ENCODE measurements around the gene REV3L.
"Not testable (repeated sequence)": the region's sequence is repeated elsewhere in the genome, so short reads cannot be mapped to it uniquely, and the experiment has no call there.

REV3L gene

DNA sequence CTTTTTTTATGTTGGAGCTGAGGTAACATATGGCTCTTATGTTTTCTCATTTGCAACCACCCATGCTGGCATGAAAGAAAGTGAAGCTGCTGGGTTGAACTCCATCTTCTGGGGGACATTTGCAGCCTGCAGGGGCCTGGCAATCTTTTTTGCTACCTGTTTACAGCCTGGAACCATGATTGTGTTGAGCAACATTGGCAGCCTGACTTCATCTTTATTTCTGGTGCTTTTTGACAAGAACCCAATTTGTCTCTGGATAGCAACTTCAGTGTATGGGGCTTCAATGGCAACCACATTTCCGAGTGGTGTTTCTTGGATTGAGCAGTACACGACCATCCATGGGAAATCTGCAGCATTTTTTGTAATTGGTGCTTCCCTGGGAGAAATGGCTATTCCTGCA lies 216.7 kb downstream of the REV3L start:
- DNase-seq (ENCODE audit: insufficient read length, low spot score) (no peak), FAIRE-seq (no peak)
- TF ChIP-seq POU2F2 (IDR thresholded peaks at IDR 0.05; ENCODE audit: low read depth, low read length) (no peak), POLR2AphosphoS5 (IDR thresholded peaks at IDR 0.05; ENCODE audit: low read depth, low read length) (no peak), PAX5 (IDR thresholded peaks at IDR 0.05; ENCODE audit: insufficient read depth, low read length, severe bottlenecking) (no peak), POLR2A (IDR thresholded peaks at IDR 0.05; ENCODE audit: low read depth, low read length) (no peak), TAF1 (IDR thresholded peaks at IDR 0.05; ENCODE audit: low read depth, low read length) (no peak), SPI1 (IDR thresholded peaks at IDR 0.05; ENCODE audit: low read depth, low read length) (no peak)

DNA sequence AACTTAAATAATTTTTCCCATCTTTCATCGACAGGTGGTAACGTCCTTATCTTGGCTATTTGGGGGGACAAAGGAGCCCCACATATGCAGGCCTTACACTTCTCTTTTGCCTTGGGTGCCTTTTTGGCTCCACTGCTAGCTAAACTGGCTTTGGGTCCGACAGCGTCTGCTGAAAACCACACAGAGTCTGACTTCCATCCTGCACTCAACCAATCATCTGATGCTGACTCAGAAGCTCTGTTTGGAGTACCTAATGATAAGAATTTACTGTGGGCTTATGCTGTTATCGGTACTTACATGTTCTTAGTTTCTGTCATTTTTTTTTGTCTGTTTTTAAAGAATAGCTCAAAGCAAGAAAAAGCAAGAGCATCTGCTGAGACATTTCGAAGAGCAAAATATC lies 217.2 kb downstream of the REV3L start:
- no peak for FAIRE-seq
- TF ChIP-seq POLR2AphosphoS5 (IDR thresholded peaks at IDR 0.05; ENCODE audit: low read depth, low read length) (no peak), SPI1 (IDR thresholded peaks at IDR 0.05; ENCODE audit: low read depth, low read length) (no peak), PAX5 (IDR thresholded peaks at IDR 0.05; ENCODE audit: insufficient read depth, low read length, severe bottlenecking) (no peak), POLR2A (IDR thresholded peaks at IDR 0.05; ENCODE audit: low read depth, low read length) (no peak)
- DNase-seq (ENCODE audit: insufficient read length, low spot score), result no peak

DNA sequence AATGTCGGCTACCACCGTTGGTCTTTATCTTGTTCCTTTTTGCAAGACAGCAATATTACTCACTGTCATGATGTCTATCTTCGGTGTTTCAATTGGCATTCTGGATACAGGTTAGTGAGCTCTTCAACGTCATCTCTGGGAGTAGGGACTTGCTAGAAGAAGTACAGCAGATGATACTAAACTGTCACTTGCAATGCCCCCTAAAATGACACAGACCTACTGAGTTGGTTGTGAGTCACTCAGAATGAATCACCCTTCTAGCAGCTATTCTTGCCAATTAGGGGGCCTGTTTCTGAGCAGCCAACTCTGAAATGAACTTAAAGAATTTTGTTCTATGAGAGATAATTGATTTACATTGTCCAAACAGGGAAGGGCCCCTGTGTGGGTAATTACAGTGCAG lies 219.2 kb downstream of the REV3L start:
- DNase-seq (ENCODE audit: insufficient read length, low spot score) (no peak), FAIRE-seq (no peak)
- TF ChIP-seq POLR2A (IDR thresholded peaks at IDR 0.05; ENCODE audit: low read depth, low read length), result no peak
- no peak for TF ChIP-seq POLR2AphosphoS5 (IDR thresholded peaks at IDR 0.05; ENCODE audit: low read depth, low read length)
- TF ChIP-seq PAX5 (IDR thresholded peaks at IDR 0.05; ENCODE audit: insufficient read depth, low read length, severe bottlenecking), result no peak
- no peak for TF ChIP-seq TAF1 (IDR thresholded peaks at IDR 0.05; ENCODE audit: low read depth, low read length)
- TF ChIP-seq SPI1 (IDR thresholded peaks at IDR 0.05; ENCODE audit: low read depth, low read length), result no peak
- TF ChIP-seq POU2F2 (IDR thresholded peaks at IDR 0.05; ENCODE audit: low read depth, low read length), result no peak

DNA sequence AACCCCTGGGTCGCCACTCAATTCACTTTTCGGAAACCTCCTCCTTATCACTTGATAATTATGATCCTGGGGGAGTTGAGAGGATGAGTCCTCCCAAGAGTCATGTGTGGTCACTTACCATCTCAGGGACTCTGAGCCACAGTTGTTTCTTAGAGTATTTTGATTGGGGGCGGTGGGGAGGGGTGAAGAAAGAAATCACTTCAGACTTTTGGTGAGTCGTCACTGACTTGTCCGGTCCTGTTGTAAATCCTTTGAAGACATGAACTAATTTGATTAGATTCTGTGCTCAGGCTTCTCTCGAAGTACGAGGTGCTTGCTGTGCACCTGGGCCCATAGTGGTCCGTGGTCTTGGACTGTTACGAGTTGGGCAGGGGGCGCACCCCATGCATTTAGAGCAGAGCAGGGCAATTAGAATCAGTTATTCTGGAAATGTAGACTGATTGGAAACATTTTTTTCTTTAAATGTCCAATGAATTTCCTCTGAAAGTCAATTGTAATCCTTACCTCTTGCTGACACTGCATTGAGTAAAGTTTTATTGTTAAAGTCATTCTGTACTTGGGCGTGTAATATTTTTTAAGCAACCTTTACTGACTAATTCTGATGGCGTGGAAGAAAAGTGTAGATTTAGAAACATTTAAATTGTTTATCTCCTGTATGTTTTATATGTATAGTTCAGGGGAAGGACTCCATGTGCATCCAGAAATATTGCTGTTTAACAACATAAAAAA lies 222.3 kb downstream of the REV3L start:
- DNase-seq (ENCODE audit: insufficient read length, low spot score), result no peak
- no peak for FAIRE-seq
- TF ChIP-seq TAF1 (IDR thresholded peaks at IDR 0.05; ENCODE audit: low read depth, low read length), result no peak
- no peak for TF ChIP-seq PAX5 (IDR thresholded peaks at IDR 0.05; ENCODE audit: insufficient read depth, low read length, severe bottlenecking)
- TF ChIP-seq POLR2AphosphoS5 (IDR thresholded peaks at IDR 0.05; ENCODE audit: low read depth, low read length), result no peak
- TF ChIP-seq SPI1 (IDR thresholded peaks at IDR 0.05; ENCODE audit: low read depth, low read length), result no peak
- TF ChIP-seq POU2F2 (IDR thresholded peaks at IDR 0.05; ENCODE audit: low read depth, low read length), result no peak
- 0 out of 2 replicates have a peak, but pooled peaks have one; percentile 22 for TF ChIP-seq POLR2A (IDR thresholded peaks at IDR 0.05; ENCODE audit: low read depth, low read length)

DNA sequence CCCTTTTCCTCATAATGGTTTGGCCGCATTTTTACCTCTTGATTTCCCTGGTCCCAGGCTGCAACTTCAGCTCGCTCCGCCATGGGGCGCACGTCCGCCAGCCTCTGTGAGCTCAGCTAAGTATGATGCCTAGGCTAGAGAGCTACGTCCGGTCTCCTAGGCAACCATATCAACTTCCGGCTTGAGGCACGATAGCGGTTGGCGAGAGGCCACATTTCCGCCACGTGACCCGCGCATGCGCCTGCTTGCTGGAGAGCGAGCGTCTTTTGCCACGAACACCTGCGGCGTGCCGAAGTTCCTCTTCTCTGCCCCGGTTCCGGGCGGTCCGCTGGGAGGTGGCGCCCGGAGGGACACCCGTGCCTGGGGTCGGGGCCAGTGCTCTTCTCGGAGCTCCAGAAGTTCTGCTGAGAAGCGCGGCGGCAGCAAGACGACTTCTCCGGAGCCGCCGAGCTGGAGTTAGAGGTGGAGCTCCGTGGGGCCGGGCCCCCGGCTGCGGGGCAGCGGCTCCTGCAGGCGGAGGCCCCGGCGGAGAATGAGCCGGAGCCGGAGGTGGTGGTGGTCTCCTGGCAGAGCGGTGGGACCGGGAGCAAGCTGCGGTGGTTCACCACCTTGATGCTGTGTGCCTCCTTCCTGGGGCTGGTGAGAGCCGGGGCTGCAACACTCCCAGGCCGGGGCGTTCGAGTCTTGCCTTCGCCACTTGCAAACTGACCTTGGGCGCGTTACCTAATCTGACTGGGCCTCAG lies 223.8 kb downstream of the REV3L start:
- TF ChIP-seq PAX5 (IDR thresholded peaks at IDR 0.05; ENCODE audit: insufficient read depth, low read length, severe bottlenecking) (no peak), SPI1 (IDR thresholded peaks at IDR 0.05; ENCODE audit: low read depth, low read length) (peak; percentile 47), POLR2AphosphoS5 (IDR thresholded peaks at IDR 0.05; ENCODE audit: low read depth, low read length) (peak; percentile 84), POLR2A (IDR thresholded peaks at IDR 0.05; ENCODE audit: low read depth, low read length) (peak; percentile 64), TAF1 (IDR thresholded peaks at IDR 0.05; ENCODE audit: low read depth, low read length) (peak; percentile 64), POU2F2 (IDR thresholded peaks at IDR 0.05; ENCODE audit: low read depth, low read length) (peak; percentile 75; the same call in 1 of the 2 replicates)
- peak; percentile 99 for FAIRE-seq

DNA sequence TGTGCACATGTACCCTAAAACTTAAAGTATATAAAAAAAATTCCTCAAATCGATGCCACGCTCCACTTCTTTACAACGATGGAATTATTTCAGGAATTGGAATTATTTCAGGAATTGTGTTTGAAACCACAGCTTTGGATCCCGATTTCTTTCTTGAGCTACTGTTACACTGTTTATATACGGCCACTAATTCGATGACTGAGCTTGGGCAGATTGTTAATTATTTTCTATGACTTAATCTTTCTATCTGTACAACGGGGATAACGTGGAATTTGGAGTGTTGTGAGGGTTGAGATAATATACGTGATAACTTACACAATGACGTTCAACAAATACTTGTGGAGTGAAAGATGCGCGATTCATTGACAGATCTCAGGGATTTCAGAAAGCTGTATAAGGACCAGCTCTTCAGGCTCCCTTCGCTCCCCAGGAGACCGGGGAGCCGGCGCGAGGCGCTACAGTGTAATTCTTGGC lies 224.4 kb downstream of the REV3L start:
- TF ChIP-seq SPI1 (IDR thresholded peaks at IDR 0.05; ENCODE audit: low read depth, low read length) (no peak), PAX5 (IDR thresholded peaks at IDR 0.05; ENCODE audit: insufficient read depth, low read length, severe bottlenecking) (no peak), TAF1 (IDR thresholded peaks at IDR 0.05; ENCODE audit: low read depth, low read length) (no peak), POLR2A (IDR thresholded peaks at IDR 0.05; ENCODE audit: low read depth, low read length) (no peak), POLR2AphosphoS5 (IDR thresholded peaks at IDR 0.05; ENCODE audit: low read depth, low read length) (no peak), POU2F2 (IDR thresholded peaks at IDR 0.05; ENCODE audit: low read depth, low read length) (no peak)
- DNase-seq (ENCODE audit: insufficient read length, low spot score) (no peak), FAIRE-seq (no peak)

More for the DNA sequence above, 223.8 kb downstream of the REV3L start:
- peak; percentile 91 for DNase-seq (ENCODE audit: insufficient read length, low spot score)

DNA sequence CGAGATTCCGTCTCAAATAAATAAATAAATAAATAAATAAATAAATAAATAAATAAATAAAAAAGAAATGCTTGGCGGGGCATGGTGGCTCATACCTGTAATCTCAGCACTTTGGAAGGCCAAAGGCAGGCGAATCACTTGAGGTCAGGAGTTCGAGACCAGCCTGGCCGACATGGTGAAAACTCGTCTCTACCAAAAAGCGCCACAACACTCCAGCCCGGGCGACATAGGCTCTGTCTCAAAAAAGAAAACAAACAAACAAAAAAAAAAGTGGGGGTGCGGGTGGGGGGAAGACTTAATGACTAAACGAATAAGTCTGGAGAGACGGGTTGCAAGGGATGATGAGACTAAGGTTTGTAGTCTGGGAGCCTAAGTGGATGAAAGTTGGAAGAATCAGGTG lies 225.0 kb downstream of the REV3L start:
- DNase-seq (ENCODE audit: insufficient read length, low spot score), result no peak
- FAIRE-seq, result no peak
- no peak for TF ChIP-seq POLR2AphosphoS5 (IDR thresholded peaks at IDR 0.05; ENCODE audit: low read depth, low read length)
- TF ChIP-seq TAF1 (IDR thresholded peaks at IDR 0.05; ENCODE audit: low read depth, low read length), result no peak
- TF ChIP-seq SPI1 (IDR thresholded peaks at IDR 0.05; ENCODE audit: low read depth, low read length), result no peak
- no peak for TF ChIP-seq POLR2A (IDR thresholded peaks at IDR 0.05; ENCODE audit: low read depth, low read length)
- TF ChIP-seq PAX5 (IDR thresholded peaks at IDR 0.05; ENCODE audit: insufficient read depth, low read length, severe bottlenecking), result no peak
- no peak for TF ChIP-seq POU2F2 (IDR thresholded peaks at IDR 0.05; ENCODE audit: low read depth, low read length)

DNA sequence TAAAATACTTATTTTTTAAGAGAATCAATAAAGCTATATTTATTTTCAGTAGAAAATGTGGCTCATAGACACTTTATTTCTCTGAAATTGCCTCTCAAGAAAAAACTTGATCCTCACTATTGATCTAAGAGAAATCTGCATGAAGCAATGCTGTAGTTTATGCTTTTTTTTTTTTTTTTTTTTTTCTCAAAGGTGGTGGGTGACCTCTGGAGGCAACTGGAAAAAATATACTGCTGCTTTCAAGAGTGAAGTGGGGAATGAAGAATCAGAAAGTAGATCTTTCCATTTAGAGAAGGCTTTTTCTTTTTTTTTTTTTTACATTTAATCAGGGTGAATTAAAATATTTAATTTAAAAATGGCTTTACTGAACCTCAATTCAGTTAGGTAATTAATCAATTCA lies 226.4 kb downstream of the REV3L start:
- DNase-seq (ENCODE audit: insufficient read length, low spot score) (no peak), FAIRE-seq (no peak)
- TF ChIP-seq SPI1 (IDR thresholded peaks at IDR 0.05; ENCODE audit: low read depth, low read length) (no peak), POU2F2 (IDR thresholded peaks at IDR 0.05; ENCODE audit: low read depth, low read length) (no peak), TAF1 (IDR thresholded peaks at IDR 0.05; ENCODE audit: low read depth, low read length) (no peak), POLR2AphosphoS5 (IDR thresholded peaks at IDR 0.05; ENCODE audit: low read depth, low read length) (no peak)

DNA sequence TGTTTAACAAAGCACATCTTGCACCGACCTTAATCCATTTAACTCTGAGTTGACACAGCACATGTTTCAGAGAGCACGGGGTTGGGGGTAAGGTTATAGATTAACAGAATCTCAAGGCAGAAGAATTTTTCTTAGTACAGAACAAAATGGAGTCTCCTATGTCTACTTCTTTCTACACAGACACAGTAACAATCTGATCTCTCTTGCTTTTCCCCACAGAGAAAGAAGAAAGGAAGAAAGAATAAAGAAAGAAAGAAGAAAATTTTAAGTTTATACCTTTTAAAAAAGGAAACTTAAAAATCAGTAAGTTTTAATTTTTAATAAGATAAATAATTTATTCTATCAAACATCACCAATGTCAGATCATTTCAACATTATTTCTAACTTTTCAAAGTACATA lies 227.2 kb downstream of the REV3L start:
- not testable (repeated sequence) for FAIRE-seq; DNase-seq (ENCODE audit: insufficient read length, low spot score)
